ENCODE results near the gene CEP192. TPM values are rescaled to one million over a fixed set of nuclear protein-coding genes. Genes with fewer than 3 reads are reported as not detected.
A peak's percentile ranks its signal among the peaks of the same experiment; 100 is the strongest.

The CEP192 gene
- total RNA-seq, 2 donors from 2014 or later, result 20.1 to 27.2 TPM

GRCh38 chr18:13134551-13135401, 143.6 kb downstream of the CEP192 start:
- TF ChIP-seq CTCF (IDR thresholded peaks at IDR 0.05), result no peak
- ATAC-seq (ENCODE audit: insufficient number of reproducible peaks, low FRiP score, low read depth) (no peak), DNase-seq (ENCODE audit: low spot score) (no peak)
- H3K27me3 ChIP-seq (replicated peaks; ENCODE audit: insufficient read depth), result no peaks in the 10 kb centered on the region
- no peak overlapping the region for H3K27ac ChIP-seq
- H3K9me3 ChIP-seq, result no peaks in the 10 kb centered on the region
- H3K36me3 ChIP-seq, result no peaks in the 10 kb centered on the region
- peaks cover 2 to 7% of the 10 kb centered on the region in 2 donors for H3K4me1 ChIP-seq (ENCODE audit: control insufficient read depth in 1 of 2, low read depth in 2 of 2)
- no peak overlapping the region for H3K4me3 ChIP-seq

DNA sequence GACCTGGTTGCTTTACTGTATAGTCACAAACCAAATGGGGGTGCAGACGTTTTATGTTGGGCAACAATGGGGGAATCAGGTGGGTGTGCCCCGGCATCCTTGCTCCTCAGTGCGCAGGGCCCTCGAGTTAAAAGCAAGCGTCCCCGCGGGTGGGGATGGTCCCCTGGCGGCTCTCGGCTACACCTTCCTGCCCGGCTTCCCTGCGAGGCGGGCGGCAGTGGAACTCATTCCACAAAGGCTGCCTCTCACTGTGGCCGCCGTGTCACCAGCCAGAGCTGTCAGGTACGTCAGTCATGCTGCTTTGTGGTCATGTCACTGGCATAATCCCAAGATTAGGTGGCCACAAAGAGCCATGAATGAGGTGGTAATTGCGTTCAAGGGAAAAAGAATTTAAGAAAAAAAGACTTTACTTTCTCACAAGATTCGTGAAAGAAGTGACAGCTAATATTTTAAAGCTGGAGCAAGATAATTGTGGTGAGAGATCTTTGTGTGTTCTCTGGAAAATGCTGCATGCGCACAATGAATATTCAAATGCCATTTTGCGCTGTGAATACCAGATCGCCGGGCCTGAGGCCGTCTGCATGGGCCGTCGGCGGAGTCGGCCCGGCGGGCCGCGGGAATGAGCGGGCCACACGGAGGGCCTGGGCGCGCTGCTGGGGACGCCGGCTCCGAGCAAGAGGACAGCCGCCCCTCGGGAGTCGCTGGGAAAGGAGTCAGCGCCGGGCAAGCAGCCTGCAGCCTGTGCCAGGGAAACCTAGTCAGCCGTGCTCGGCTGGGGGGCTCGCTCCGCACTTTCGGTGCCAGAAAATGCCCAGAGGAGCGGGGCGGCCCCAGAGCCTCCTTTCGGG, 145.1 kb downstream of the CEP192 start:
- DNase-seq (ENCODE audit: low spot score) (no peak), ATAC-seq (ENCODE audit: insufficient number of reproducible peaks, low FRiP score, low read depth) (no peak)
- H3K36me3 ChIP-seq, result no peaks in the 10 kb centered on the region
- peaks cover 2 to 7% of the 10 kb centered on the region in 2 donors for H3K4me1 ChIP-seq (ENCODE audit: control insufficient read depth in 1 of 2, low read depth in 2 of 2)
- TF ChIP-seq CTCF (IDR thresholded peaks at IDR 0.05), result no peak
- H3K4me3 ChIP-seq, result peak overlapping the region; percentile 83
- no peak overlapping the region for H3K27ac ChIP-seq
- no peaks in the 10 kb centered on the region for H3K9me3 ChIP-seq
- H3K27me3 ChIP-seq (replicated peaks; ENCODE audit: insufficient read depth), result no peaks in the 10 kb centered on the region

GRCh38 chr18:13136904-13137669, 145.9 kb downstream of the CEP192 start:
- DNase-seq (ENCODE audit: low spot score) (no peak), ATAC-seq (ENCODE audit: insufficient number of reproducible peaks, low FRiP score, low read depth) (no peak)
- peaks cover 2 to 7% of the 10 kb centered on the region in 2 donors for H3K4me1 ChIP-seq (ENCODE audit: control insufficient read depth in 1 of 2, low read depth in 2 of 2)
- TF ChIP-seq CTCF (IDR thresholded peaks at IDR 0.05), result no peak
- no peaks in the 10 kb centered on the region for H3K9me3 ChIP-seq
- H3K27ac ChIP-seq, result no peak overlapping the region
- peak overlapping the region; percentile 83 for H3K4me3 ChIP-seq
- no peaks in the 10 kb centered on the region for H3K27me3 ChIP-seq (replicated peaks; ENCODE audit: insufficient read depth)
- H3K36me3 ChIP-seq, result no peaks in the 10 kb centered on the region

DNA sequence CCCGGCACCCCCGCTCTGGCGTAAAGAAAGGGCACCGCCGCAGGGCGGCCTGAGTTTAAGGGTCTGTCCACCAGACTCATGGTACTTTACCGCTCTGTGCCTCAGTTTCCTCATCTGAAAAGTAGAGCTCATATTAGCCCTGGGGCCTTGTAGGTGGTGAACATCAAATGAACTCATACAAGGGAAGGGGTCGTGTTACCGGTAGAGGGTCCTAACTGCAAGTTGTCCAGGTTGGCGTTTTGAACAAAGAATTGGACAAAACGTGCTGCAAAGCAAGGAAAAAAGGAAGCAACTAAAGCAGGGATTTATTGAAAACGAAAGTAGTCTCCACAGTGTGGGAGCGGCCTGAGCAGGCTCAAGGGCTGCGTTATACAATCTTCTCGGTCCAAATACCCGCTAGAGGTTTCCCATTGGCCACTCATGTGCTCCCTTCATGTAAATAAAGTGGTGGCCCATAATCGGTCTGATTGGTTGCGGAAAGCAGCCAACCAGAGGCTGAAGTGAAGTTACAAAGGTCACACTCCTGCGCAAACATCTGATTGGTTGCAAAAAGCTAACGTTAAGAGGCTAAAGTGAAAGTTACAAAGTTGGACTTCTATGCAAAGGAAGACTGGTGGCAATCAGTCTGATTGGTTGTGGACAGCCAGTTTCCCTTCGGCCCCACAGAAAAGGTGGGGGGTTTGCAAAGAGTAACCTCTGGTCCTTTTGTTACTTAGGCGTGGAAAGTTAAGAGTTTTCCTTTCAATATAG, 146.7 kb downstream of the CEP192 start:
- H3K9me3 ChIP-seq, result no peaks in the 10 kb centered on the region
- H3K27me3 ChIP-seq (replicated peaks; ENCODE audit: insufficient read depth), result no peaks in the 10 kb centered on the region
- ATAC-seq (ENCODE audit: insufficient number of reproducible peaks, low FRiP score, low read depth) (no peak), DNase-seq (ENCODE audit: low spot score) (no peak)
- no peak overlapping the region for H3K27ac ChIP-seq
- peaks cover 2 to 7% of the 10 kb centered on the region in 2 donors for H3K4me1 ChIP-seq (ENCODE audit: control insufficient read depth in 1 of 2, low read depth in 2 of 2)
- H3K36me3 ChIP-seq, result no peaks in the 10 kb centered on the region
- H3K4me3 ChIP-seq, result peak overlapping the region; percentile 83
- no peak for TF ChIP-seq CTCF (IDR thresholded peaks at IDR 0.05)
